ENCODE results near the gene ZCCHC8.
"Not testable (repeated sequence)": the region's sequence is repeated elsewhere in the genome, so short reads cannot be mapped to it uniquely, and the experiment has no call there.

The ZCCHC8 gene

DNA sequence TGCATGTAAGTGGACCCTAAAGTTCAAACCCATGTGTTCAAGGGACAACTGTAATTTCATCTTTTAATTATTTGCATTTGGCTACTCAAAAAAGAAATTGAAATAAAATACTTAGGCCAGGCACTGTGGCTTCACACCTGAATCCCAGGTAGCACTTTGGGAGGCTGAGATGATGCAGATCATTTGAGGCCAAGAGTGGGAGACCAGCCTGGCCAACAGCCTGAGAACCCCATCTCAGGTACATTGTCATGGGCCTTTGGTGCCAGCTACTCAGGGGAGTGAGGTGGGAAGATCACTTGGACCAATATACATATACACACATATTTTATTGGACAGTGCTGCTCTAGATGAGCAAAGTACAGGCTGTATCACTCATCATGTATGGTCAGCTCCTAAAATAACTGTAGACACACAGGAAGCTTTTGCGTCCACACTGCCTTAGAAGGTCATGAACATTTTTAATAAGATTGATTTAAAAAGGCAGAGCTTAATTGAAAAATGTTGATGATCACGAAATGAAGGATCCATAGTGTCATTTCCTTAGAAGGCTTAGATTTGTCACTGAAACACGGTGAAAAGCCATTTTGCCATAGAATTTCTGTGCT, 2.5 kb upstream of the ZCCHC8 start:
- H3K27ac ChIP-seq (replicated peaks), result no peak overlapping the region
- no peak for DNase-seq (ENCODE audit: low read depth in 1 of 2, low spot score in 1 of 2)
- TF ChIP-seq POLR2AphosphoS5 (IDR thresholded peaks at IDR 0.05; ENCODE audit: low read depth), result no peak
- no peak for TF ChIP-seq GABPA (IDR thresholded peaks at IDR 0.05; ENCODE audit: low read depth)
- no peak for TF ChIP-seq SPI1 (IDR thresholded peaks at IDR 0.05; ENCODE audit: borderline replicate concordance, low read depth)
- H3K4me3 ChIP-seq (replicated peaks; ENCODE audit: insufficient read depth, low read length), result no peak overlapping the region
- no peaks in the 10 kb centered on the region for H3K27me3 ChIP-seq (ENCODE audit: insufficient read depth, poor library complexity, severe bottlenecking)

DNA sequence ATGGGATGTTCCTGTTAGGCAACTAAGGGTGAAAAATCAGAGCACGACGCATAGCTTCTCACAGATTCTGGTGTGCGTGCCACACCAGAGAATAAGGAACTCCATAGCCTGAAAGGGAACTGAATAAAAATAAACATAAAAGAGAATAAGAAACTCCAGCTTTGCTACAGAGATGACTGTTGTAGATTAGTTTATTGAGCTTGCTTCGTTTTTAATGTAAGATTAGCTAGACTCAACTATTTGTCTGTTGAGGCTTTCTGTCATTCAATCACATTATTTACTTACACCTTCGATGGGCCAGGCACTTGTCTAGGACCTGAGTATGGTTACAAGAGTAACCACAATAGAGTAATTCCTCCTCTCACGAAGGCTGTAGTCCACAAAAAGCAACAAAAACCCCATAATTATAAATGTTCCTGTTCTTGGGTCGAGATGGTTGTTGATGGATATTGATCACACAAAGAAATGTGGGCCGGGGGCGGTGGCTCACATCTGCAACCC, 807 bp upstream of the ZCCHC8 start:
- no peak for DNase-seq (ENCODE audit: low read depth in 1 of 2, low spot score in 1 of 2)
- Histone ChIP-seq H3K4me3 (replicated peaks; ENCODE audit: insufficient read depth, low read length) (peak overlapping the region; percentile 41), H3K27me3 (ENCODE audit: insufficient read depth, poor library complexity, severe bottlenecking) (no peaks in the 10 kb centered on the region), H3K27ac (replicated peaks) (peak overlapping the region; percentile 93)
- TF ChIP-seq SPI1 (IDR thresholded peaks at IDR 0.05; ENCODE audit: borderline replicate concordance, low read depth) (peak; percentile 90), GABPA (IDR thresholded peaks at IDR 0.05; ENCODE audit: low read depth) (no peak), POLR2AphosphoS5 (IDR thresholded peaks at IDR 0.05; ENCODE audit: low read depth) (no peak)
- TF ChIP-seq, protein P1, sequence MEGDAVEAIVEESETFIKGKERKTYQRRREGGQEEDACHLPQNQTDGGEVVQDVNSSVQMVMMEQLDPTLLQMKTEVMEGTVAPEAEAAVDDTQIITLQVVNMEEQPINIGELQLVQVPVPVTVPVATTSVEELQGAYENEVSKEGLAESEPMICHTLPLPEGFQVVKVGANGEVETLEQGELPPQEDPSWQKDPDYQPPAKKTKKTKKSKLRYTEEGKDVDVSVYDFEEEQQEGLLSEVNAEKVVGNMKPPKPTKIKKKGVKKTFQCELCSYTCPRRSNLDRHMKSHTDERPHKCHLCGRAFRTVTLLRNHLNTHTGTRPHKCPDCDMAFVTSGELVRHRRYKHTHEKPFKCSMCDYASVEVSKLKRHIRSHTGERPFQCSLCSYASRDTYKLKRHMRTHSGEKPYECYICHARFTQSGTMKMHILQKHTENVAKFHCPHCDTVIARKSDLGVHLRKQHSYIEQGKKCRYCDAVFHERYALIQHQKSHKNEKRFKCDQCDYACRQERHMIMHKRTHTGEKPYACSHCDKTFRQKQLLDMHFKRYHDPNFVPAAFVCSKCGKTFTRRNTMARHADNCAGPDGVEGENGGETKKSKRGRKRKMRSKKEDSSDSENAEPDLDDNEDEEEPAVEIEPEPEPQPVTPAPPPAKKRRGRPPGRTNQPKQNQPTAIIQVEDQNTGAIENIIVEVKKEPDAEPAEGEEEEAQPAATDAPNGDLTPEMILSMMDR (IDR thresholded peaks at IDR 0.05; ENCODE audit: insufficient read depth, low read length), result no peak

DNA sequence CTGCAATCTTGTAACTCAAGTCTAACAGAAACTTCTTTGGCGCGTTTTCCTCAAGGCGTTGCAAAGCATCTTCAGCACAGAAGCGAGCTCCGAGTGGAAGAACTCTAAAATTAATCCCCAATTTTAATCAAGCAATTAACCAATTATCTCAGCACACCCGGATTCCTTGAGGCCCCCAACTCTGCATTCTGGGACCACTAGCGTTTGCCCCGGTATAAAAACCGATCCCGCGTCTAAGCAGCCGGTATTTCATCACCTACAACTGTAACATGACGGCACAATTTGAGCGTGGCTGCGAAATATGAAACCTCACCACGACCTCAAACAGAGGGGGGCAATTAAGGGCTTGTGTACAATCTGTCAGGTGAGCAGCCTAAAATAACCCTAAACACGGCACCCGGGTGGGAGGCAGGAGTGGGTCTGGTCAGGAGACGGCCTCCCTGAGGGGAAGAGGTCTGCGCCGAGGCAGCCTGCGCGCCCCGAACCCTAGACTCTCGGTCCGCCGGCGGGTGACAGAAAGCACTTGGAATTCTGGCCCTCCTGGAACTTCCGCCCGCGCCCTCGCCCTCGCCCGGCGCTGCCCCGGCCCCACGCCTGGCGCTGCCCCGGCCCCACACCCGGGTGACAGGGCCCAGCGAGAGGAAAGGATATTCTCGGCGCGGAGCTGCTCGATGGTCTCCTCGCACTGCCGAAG, 594 bp downstream of the ZCCHC8 start:
- Histone ChIP-seq H3K4me3 (replicated peaks; ENCODE audit: insufficient read depth, low read length) (peak overlapping the region; percentile 80), H3K27me3 (ENCODE audit: insufficient read depth, poor library complexity, severe bottlenecking) (no peaks in the 10 kb centered on the region), H3K27ac (replicated peaks) (peak overlapping the region; percentile 93)
- peak in 1 of 2 experiments; percentile 60 for DNase-seq (ENCODE audit: low read depth in 1 of 2, low spot score in 1 of 2)
- TF ChIP-seq SPI1 (IDR thresholded peaks at IDR 0.05; ENCODE audit: borderline replicate concordance, low read depth) (peak; percentile 2; the same call in 1 of the 2 replicates), POLR2AphosphoS5 (IDR thresholded peaks at IDR 0.05; ENCODE audit: low read depth) (0 out of 2 replicates have a peak, but pooled peaks have one; percentile 5)
- TF ChIP-seq, protein P1 (IDR thresholded peaks at IDR 0.05; ENCODE audit: insufficient read depth, low read length), result no peak

DNA sequence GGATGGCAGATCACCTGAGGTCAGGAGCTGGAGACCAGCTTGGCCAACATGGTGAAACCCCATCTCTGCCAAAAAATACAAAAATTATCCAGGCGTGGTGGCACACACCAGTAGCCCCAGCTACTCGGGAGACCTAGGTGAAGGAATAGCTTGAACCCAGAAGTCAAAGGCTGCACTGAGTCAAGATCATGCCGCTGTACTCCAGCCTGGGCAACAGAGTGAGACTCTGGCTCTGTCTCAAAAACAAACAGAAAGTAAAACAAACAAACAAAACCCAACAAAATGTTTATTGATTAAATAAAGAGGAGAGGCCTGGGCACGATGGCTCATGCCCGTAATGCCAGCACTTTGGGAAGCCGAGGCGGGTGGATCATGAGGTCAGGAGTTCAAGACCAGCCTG, 5.5 kb downstream of the ZCCHC8 start:
- Histone ChIP-seq H3K4me3 (replicated peaks; ENCODE audit: insufficient read depth, low read length) (no peak overlapping the region), H3K27me3 (ENCODE audit: insufficient read depth, poor library complexity, severe bottlenecking) (no peaks in the 10 kb centered on the region), H3K27ac (replicated peaks) (no peak overlapping the region)
- TF ChIP-seq, protein P2, sequence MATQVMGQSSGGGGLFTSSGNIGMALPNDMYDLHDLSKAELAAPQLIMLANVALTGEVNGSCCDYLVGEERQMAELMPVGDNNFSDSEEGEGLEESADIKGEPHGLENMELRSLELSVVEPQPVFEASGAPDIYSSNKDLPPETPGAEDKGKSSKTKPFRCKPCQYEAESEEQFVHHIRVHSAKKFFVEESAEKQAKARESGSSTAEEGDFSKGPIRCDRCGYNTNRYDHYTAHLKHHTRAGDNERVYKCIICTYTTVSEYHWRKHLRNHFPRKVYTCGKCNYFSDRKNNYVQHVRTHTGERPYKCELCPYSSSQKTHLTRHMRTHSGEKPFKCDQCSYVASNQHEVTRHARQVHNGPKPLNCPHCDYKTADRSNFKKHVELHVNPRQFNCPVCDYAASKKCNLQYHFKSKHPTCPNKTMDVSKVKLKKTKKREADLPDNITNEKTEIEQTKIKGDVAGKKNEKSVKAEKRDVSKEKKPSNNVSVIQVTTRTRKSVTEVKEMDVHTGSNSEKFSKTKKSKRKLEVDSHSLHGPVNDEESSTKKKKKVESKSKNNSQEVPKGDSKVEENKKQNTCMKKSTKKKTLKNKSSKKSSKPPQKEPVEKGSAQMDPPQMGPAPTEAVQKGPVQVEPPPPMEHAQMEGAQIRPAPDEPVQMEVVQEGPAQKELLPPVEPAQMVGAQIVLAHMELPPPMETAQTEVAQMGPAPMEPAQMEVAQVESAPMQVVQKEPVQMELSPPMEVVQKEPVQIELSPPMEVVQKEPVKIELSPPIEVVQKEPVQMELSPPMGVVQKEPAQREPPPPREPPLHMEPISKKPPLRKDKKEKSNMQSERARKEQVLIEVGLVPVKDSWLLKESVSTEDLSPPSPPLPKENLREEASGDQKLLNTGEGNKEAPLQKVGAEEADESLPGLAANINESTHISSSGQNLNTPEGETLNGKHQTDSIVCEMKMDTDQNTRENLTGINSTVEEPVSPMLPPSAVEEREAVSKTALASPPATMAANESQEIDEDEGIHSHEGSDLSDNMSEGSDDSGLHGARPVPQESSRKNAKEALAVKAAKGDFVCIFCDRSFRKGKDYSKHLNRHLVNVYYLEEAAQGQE (IDR thresholded peaks at IDR 0.05; ENCODE audit: insufficient replicate concordance, low read depth), result no peak
- TF ChIP-seq SPI1 (IDR thresholded peaks at IDR 0.05; ENCODE audit: borderline replicate concordance, low read depth) (no peak), GABPA (IDR thresholded peaks at IDR 0.05; ENCODE audit: low read depth) (no peak), POLR2AphosphoS5 (IDR thresholded peaks at IDR 0.05; ENCODE audit: low read depth) (no peak)
- TF ChIP-seq, protein P1 (IDR thresholded peaks at IDR 0.05; ENCODE audit: insufficient read depth, low read length), result no peak
- no peak for DNase-seq (ENCODE audit: low read depth in 1 of 2, low spot score in 1 of 2)

DNA sequence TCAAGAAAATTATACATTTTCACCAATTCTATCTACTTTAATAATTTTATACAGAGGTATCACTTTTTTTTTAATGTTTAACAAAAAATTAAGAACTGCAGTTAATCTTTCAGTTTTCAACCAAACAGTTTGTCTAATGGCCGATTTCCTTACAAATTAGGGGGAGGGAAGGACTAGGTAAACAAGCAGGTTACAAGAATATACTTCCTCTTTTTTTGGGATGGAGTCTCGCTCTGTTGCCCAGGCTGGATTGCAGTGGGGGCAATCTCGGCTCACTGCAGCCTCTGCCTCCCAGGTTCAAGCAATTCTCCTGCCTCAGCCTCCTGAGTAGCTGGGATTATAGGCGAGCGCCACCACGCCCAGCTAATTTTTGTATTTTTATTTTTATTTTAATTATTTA, 7.5 kb downstream of the ZCCHC8 start:
- not testable (repeated sequence) for DNase-seq (ENCODE audit: low read depth in 1 of 2, low spot score in 1 of 2); H3K27ac ChIP-seq (replicated peaks); H3K4me3 ChIP-seq (replicated peaks; ENCODE audit: insufficient read depth, low read length); H3K27me3 ChIP-seq (ENCODE audit: insufficient read depth, poor library complexity, severe bottlenecking)
